K562 treated with DMSO at 1 percent for 24 hours (cell line): ENCODE results near the gene CEP126. TPM values are rescaled to one million over a fixed set of nuclear protein-coding genes. Genes with fewer than 3 reads are reported as not detected.

Experiments
- total RNA-seq: library from RNA; unstranded; fragments of 300-600 nt; gene quantifications from 2 replicates; pipeline ENCODE4 v1.2.3, GENCODE V29; 2022; ENCODE audit warnings: low read depth; ENCODE audit not compliant: insufficient read depth

The CEP126 gene, protein sequence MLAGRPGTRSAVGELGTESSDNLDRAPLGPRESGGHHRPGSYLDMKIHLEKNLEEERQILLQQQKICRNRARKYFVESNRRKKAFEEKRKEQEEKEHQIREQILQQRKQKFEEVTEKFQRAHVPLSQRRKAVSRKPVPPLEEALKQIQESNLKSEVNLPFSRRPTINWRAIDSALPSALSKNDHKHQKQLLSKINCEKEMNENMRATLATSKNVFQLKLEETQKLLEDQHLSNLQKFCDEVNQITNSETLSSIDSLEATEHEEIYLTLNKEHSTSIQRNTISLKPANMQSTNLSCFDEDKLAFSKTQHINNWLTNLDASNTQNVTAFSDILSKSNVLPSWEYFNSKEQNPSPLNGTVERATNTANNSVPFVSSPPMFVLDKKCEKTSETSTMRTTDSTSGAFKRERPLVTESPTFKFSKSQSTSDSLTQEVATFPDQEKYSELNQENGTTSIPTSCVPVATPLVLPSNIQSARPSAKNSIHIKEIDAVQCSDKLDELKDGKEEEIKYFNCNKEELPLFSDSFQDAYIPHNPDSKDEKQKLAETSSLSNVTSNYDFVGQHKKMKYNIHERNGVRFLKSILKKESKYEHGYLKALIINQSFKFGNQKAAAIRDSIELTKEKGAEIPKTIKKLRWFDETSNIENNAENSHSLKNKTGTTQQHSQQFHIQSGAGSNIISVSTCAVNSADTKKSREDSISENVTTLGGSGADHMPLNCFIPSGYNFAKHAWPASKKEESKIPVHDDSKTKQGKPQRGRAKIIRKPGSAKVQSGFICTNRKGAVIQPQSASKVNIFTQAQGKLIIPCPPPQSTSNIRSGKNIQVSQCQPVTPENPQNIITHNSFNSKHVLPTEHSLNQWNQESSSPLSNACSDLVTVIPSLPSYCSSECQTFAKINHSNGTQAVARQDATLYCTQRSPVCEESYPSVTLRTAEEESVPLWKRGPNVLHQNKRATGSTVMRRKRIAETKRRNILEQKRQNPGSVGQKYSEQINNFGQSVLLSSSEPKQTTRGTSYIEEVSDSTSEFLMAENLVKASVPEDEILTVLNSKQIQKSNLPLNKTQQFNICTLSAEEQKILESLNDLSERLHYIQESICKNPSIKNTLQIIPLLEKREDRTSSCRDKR
- total RNA-seq = 0.13 TPM in 1 of 2 replicates, not detected in the other

DNA sequence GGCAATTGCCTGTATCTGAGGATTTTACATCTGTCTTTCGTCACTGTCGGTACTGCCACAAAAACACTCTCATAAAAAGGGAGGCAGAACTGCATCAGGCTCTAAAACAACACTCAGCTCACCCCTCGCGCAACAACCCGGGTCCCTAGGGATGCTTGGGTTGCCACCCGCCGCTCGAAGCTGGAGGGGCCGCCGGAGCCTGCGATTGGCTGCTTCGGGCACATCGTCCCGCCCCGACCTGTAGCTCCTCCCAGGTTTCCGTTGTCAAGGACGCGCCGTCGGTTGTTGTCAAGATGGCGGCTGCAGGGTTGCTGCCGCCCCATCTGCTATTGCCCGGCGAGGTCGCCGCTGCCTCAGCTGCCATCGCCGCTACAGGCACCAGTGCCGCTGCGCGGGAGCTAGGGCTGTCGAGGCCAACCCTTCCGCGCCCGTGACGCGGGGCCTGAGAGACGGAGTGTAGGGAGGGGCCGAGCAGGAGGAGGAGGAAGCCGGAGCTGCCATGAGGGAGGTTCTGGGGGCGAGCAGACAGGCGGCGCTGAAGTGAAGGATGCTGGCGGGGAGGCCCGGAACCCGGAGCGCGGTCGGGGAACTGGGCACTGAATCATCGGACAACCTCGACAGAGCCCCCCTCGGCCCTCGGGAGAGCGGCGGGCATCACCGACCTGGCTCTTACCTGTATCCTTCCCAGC is at the start of gene CEP126:
TSS of gene CEP126 (plus strand) at position 273 of the 689 bp plus-strand sequence. CDS start at position 548, 275 bp downstream.

DNA sequence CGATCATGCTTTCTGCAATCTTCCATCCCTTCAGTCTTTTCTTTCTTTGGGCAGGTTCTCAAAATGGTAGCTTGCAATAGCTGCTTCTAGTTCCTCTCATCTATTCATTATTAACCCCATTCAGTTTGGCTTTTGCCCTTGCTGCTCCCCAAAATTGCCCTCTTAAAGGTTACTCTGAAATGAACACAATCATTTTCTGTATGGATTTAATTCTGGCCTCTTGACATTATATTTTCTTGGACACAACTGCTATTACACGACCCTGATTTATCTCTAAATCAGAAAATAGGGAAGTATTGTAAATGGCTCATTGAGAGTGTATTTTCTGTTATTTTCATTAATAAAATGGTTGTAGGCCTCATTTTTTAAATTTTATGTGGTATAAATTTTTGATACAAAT is 1.6 kb downstream of the CEP126 start, which contains the start of gene ANGPTL5:
TSS of gene ANGPTL5 (minus strand) at position 101 of the 400 bp plus-strand sequence. CDS start 8,613 bp downstream, outside the sequence.

DNA sequence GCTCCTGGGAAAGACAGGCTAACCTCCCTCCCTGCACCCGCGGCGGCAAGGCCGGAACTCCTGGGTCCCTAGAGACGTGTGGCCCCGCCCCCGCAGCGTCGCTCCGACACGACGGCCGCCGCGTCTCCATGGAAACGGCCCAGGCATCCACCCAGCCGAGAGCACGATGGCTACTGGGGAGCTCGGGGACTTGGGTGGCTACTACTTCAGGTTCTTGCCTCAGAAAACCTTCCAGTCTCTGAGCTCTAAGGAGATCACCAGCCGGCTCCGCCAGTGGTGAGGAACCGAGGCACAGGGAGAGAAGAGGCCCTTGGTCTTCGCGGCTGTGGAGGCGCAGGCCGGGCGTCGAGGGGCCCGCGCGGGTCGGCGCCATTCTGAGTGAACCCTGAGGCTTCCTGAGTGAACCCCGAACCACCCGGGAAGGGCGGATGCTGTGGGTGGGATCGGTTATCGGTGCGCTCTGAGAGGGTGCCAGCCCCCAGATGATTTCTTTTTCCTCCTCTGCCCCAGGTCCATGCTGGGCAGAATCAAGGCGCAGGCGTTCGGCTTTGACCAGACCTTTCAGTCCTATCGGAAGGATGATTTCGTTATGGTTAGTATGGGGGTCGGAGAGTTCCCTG is 132.6 kb downstream of the CEP126 start, which contains the start of gene CFAP300:
TSS of gene CFAP300 (plus strand) at position 133 of the 620 bp plus-strand sequence. CDS start at position 167, 34 bp downstream.

Other genes with a start within 250 kb of the CEP126 start
- gene ANGPTL5, start 1.5 kb downstream of the CEP126 start, total RNA-seq = not detected in 2 replicates
- gene CFAP300, start 132.4 kb downstream of the CEP126 start, total RNA-seq = not detected in 2 replicates
- not detected in 2 replicates for gene YAP1, start 195.4 kb downstream of the CEP126 start, total RNA-seq